ENCODE measurements around the gene EP400.

Gene EP400

GRCh38 chr12:132108211-132108832 lies 158.6 kb downstream of the EP400 start:
- TF ChIP-seq CTCF (IDR thresholded peaks at IDR 0.05), result no peak
- Histone ChIP-seq H3K4me3 (no peak overlapping the region), H3K27ac (no peak overlapping the region)
- no peak for DNase-seq (ENCODE audit: low spot score)

DNA sequence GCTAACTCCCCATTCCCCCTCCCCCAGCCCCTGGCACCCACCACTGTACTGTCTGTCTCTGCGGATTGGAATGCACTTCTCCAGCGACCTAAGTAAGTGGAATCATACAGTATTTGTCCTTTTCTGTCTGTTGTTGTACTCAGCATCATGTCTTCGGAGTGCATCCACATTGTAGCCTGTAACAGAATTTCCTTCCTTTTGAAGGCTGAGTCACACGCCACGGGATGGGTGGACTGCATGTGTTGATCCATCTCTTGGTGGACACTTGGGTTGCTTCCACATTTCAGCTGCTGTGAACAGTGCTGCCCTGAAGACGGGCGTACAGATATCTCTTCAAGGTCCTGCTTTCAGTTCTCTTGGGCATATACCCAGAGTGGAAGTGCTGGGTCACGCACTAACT lies 160.0 kb downstream of the EP400 start:
- no peak for DNase-seq (ENCODE audit: low spot score)
- no peak for TF ChIP-seq CTCF (IDR thresholded peaks at IDR 0.05)
- no peak overlapping the region for H3K27ac ChIP-seq
- H3K4me3 ChIP-seq, result no peak overlapping the region

- no peak for DNase-seq (ENCODE audit: low spot score)
- H3K4me3 ChIP-seq, result no peak overlapping the region
- H3K27ac ChIP-seq, result no peak overlapping the region
- no peak for TF ChIP-seq CTCF (IDR thresholded peaks at IDR 0.05)
Measured at GRCh38 chr12:132110677-132111076, 160.9 kb downstream of the EP400 start.

- Histone ChIP-seq H3K27ac (no peak overlapping the region), H3K4me3 (no peak overlapping the region)
- TF ChIP-seq CTCF (IDR thresholded peaks at IDR 0.05), result no peak
- no peak for DNase-seq (ENCODE audit: low spot score)
Measured at GRCh38 chr12:132111654-132112304, 162.0 kb downstream of the EP400 start.

GRCh38 chr12:132114667-132115066 lies 164.9 kb downstream of the EP400 start:
- H3K4me3 ChIP-seq, result no peak overlapping the region
- no peak overlapping the region for H3K27ac ChIP-seq
- no peak for TF ChIP-seq CTCF (IDR thresholded peaks at IDR 0.05)
- DNase-seq (ENCODE audit: low spot score), result no peak

GRCh38 chr12:132115500-132115899 lies 165.8 kb downstream of the EP400 start:
- no peak for TF ChIP-seq CTCF (IDR thresholded peaks at IDR 0.05)
- Histone ChIP-seq H3K4me3 (no peak overlapping the region), H3K27ac (no peak overlapping the region)
- DNase-seq (ENCODE audit: low spot score), result no peak
